Spleen (tissue), 7 donors: ENCODE results near the gene NMRK2.

ENCODE experiments used
- CTCF ChIP-seq, 11 experiments: fragments of 200-600 bp in 7 of 11; fragments of 450-650 bp in 4 of 11; sonication (generic) in 4 of 11; IDR thresholded peaks in 8 of 11; conservative IDR thresholded peaks in 3 of 11; 1 replicate in 7 of 11; 2 replicates in 4 of 11; pipeline versions ENCODE4 v1.4.0 to v1.8.0; 2016 to 2021; ENCODE audit warnings: antibody characterized with exemption in 11 of 11, inconsistent platforms in 4 of 11, mild to moderate bottlenecking in 1 of 11
- POLR2A ChIP-seq, 3 donors: fragments of 450-650 bp; IDR thresholded peaks; one replicate each; pipeline ENCODE4 v1.5.1; 2017; ENCODE audit warnings: antibody characterized with exemption in 3 of 3, mild to moderate bottlenecking in 1 of 3
- POLR2AphosphoS5 ChIP-seq, 3 donors: sonication (generic); formaldehyde crosslinking; IDR thresholded peaks; one replicate each; pipeline ENCODE4 v1.5.1; 2017; ENCODE audit warnings: antibody characterized with exemption in 3 of 3
- donor health status: DM: no; HTN: no; CAD: no; lungs with moderate emphysema.
- donor health status: DM: no; HTN: no; CAD: no.
- donor health status: DM: no; HTN: no; CAD: no.

GRCh38 chr19:3895788-3896187 lies 37.1 kb upstream of the NMRK2 start:
- no peak for TF ChIP-seq POLR2A (IDR thresholded peaks at IDR 0.05)
- TF ChIP-seq CTCF (IDR thresholded peaks at IDR 0.05 in 8 of 11, conservative IDR thresholded peaks at IDR 0.05 in 3 of 11) = no peak
- TF ChIP-seq POLR2AphosphoS5 (IDR thresholded peaks at IDR 0.05) = no peak
